OCI-LY1 (cell line): ENCODE data around the gene SMYD3.

Experiments used
- H2AFZ ChIP-seq: fragments of 200-600 bp; sonication (generic), shearing (Covaris generic); 2 replicates; pipeline ENCODE4 v1.6.0; 2014; ENCODE audit warnings: antibody characterized with exemption, mild to moderate bottlenecking, low read length
- H3F3A ChIP-seq: fragments of 200-600 bp; sonication (generic), shearing (Covaris generic); 2 replicates; pipeline ENCODE4 v1.6.0; 2014; ENCODE audit warnings: mild to moderate bottlenecking, antibody characterized with exemption, low read length, moderate library complexity; ENCODE audit not compliant: insufficient read depth
- H3K27ac ChIP-seq: fragments of 200-600 bp; sonication (generic); 2 replicates; pipeline ENCODE4 v1.5.1; 2014; ENCODE audit warnings: low read length, mixed run types, mild to moderate bottlenecking, low read depth; ENCODE audit not compliant: poor library complexity, severe bottlenecking
- H3K27me3 ChIP-seq: fragments of 200-600 bp; sonication (generic); 2 replicates; pipeline ENCODE4 v1.6.0; 2014; ENCODE audit warnings: antibody characterized with exemption, mild to moderate bottlenecking, low read length, moderate library complexity; ENCODE audit not compliant: insufficient read depth
- H3K36me3 ChIP-seq: fragments of 200-600 bp; sonication (generic); 2 replicates; pipeline ENCODE4 v1.6.1; 2014; ENCODE audit warnings: mild to moderate bottlenecking, antibody characterized with exemption, low read length, moderate library complexity, mixed read lengths; ENCODE audit not compliant: insufficient read depth
- H3K4me1 ChIP-seq: fragments of 200-600 bp; sonication (generic); 2 replicates; pipeline ENCODE4 v1.5.1; 2014; ENCODE audit warnings: mild to moderate bottlenecking, low read length, moderate library complexity; ENCODE audit not compliant: insufficient read depth, severe bottlenecking
- H3K4me2 ChIP-seq: fragments of 200-600 bp; sonication (generic), shearing (Covaris generic); 2 replicates; pipeline ENCODE4 v1.6.1; 2014; ENCODE audit warnings: low read length
- H3K4me3 ChIP-seq: fragments of 200-600 bp; sonication (generic); 2 replicates; pipeline ENCODE4 v1.5.1; 2014; ENCODE audit warnings: low read length, low read depth, mild to moderate bottlenecking, mixed read lengths; ENCODE audit not compliant: poor library complexity, severe bottlenecking
- H3K79me2 ChIP-seq: fragments of 200-600 bp; shearing (Covaris generic); 2 replicates; pipeline ENCODE4 v1.6.1; 2016; ENCODE audit warnings: mixed run types, low read length, mixed read lengths; ENCODE audit not compliant: insufficient read depth
- H3K9ac ChIP-seq: fragments of 200-600 bp; sonication (generic), shearing (Covaris generic); 2 replicates; pipeline ENCODE4 v1.6.1; 2014; ENCODE audit warnings: mild to moderate bottlenecking, low read length, mixed read lengths
- H3K9me2 ChIP-seq: fragments of 200-600 bp; sonication (generic), shearing (Covaris generic); 2 replicates; pipeline ENCODE4 v1.6.1; 2014; ENCODE audit warnings: low read depth, mild to moderate bottlenecking, low read length, mixed read lengths
- H3K9me3 ChIP-seq: fragments of 200-600 bp; shearing (Covaris generic); 2 replicates; pipeline ENCODE4 v1.6.1; 2014; ENCODE audit warnings: low read length, mixed read lengths
- H4K20me1 ChIP-seq: fragments of 200-600 bp; sonication (generic), shearing (Covaris generic); 2 replicates; pipeline ENCODE4 v1.6.0; 2016; ENCODE audit warnings: mild to moderate bottlenecking, low read length; ENCODE audit not compliant: insufficient read depth
- CTCF ChIP-seq: fragments of 200-600 bp; sonication (generic), shearing (Covaris generic); IDR thresholded peaks from 2 replicates; pipeline ENCODE4 v1.5.1; 2017; ENCODE audit warnings: mild to moderate bottlenecking, antibody characterized with exemption, low read length, moderate library complexity, mixed read lengths
- EZH2 ChIP-seq: fragments of 200-600 bp; sonication (generic), shearing (Covaris generic); IDR thresholded peaks from 2 replicates; pipeline ENCODE4 v1.8.0; 2017; ENCODE audit warnings: borderline replicate concordance, mixed run types, mild to moderate bottlenecking, antibody characterized with exemption, low read length, moderate library complexity, mixed read lengths

Gene SMYD3

DNA sequence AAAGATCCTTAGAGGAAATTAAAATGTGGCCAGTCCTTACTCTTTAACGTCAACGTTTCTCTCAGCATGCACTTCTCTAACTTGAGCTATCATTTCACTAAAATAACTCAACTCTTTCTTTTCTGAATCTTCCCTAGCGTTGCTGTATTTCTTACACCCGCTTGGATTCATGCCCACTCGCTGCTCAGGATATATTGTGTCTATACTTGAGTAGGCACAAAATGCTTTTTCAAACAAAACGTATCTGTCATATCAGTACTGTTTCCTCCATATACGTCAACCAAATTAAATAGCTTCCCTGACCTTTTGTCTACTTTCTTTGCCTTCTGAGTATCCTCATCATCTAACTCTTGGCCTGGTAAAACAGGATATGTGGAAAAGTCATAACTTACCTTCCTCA, 549.7 kb downstream of the SMYD3 start:
- no peak overlapping the region for H3K27ac ChIP-seq
- H3K36me3 ChIP-seq, result no peaks in the 10 kb centered on the region
- no peak overlapping the region for H3K4me2 ChIP-seq
- H3K9me3 ChIP-seq, result no peaks in the 10 kb centered on the region
- H3K9ac ChIP-seq, result no peak overlapping the region
- no peaks in the 10 kb centered on the region for H3K27me3 ChIP-seq
- no peaks in the 10 kb centered on the region for H3F3A ChIP-seq
- H3K79me2 ChIP-seq, result no peaks in the 10 kb centered on the region
- no peak for TF ChIP-seq CTCF
- no peak for TF ChIP-seq EZH2
- H3K4me3 ChIP-seq, result no peak overlapping the region
- H3K9me2 ChIP-seq, result no peaks in the 10 kb centered on the region
- no peaks in the 10 kb centered on the region for H4K20me1 ChIP-seq
- H2AFZ ChIP-seq, result no peak overlapping the region
- peaks cover 51% of the 10 kb centered on the region for H3K4me1 ChIP-seq

GRCh38 chr1:245956225-245956624, 550.9 kb downstream of the SMYD3 start:
- Histone ChIP-seq H2AFZ (no peak overlapping the region), H3K4me3 (no peak overlapping the region), H3K9ac (no peak overlapping the region), H3K27me3 (no peaks in the 10 kb centered on the region), H3K4me2 (no peak overlapping the region; the same call in 1 of the 2 replicates), H3K79me2 (no peaks in the 10 kb centered on the region), H3K27ac (peak overlapping the region; percentile 91), H3K9me2 (no peaks in the 10 kb centered on the region), H3K4me1 (peaks cover 61% of the 10 kb centered on the region), H4K20me1 (no peaks in the 10 kb centered on the region), H3F3A (no peaks in the 10 kb centered on the region), H3K9me3 (no peaks in the 10 kb centered on the region), H3K36me3 (no peaks in the 10 kb centered on the region)
- no peak for TF ChIP-seq CTCF
- no peak for TF ChIP-seq EZH2

DNA sequence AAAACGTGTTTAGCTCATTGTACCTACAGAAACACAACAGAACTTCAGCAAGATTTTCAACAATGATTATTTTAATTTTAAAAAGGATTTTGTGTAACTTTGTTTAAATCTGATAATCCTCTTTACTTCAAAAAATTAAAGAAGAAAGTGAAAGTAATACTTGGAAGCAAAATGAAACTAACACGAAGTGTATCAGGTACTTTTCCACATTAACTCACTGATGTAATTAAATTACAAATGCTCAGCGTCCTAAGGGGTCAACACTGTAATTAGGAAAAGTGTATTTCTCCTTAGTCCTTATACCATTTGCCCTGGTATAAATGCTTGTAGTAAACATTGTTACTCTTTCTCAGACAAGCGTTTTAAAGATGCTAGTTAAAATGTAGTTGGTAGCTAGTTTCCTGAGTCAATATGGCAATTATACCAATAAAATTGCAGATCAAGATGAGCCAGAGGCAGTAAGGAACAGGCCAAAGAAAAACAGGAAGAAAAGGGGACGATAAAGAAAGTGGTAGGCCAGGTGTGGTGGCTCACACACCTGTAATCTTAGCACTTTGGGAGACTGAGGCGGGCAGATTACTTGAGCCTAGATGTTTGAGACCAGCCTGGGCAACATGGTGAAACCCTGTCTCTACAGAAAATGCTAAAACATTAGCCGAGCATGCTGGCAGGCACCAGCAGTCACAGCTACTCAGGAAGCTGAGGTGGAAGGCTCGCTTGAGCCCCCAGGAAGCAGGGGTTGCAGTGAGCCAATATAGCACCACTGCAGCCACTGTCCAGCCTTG, 553.0 kb downstream of the SMYD3 start:
- Histone ChIP-seq H3K4me2 (peak overlapping the region; percentile 63), H3K27ac (peak overlapping the region; percentile 91), H3K4me3 (peak overlapping the region; percentile 48), H3K27me3 (no peaks in the 10 kb centered on the region), H2AFZ (no peak overlapping the region), H3K9me2 (no peaks in the 10 kb centered on the region), H3K9me3 (no peaks in the 10 kb centered on the region), H3K79me2 (no peaks in the 10 kb centered on the region), H3K4me1 (peaks cover 61% of the 10 kb centered on the region), H4K20me1 (no peaks in the 10 kb centered on the region), H3F3A (no peaks in the 10 kb centered on the region), H3K9ac (peak overlapping the region; percentile 59), H3K36me3 (no peaks in the 10 kb centered on the region)
- TF ChIP-seq EZH2 (no peak), CTCF (no peak)
